Measurements from ENCODE around the gene GPR183.

- no peak for TF ChIP-seq RAD21 (IDR thresholded peaks at IDR 0.05; ENCODE audit: low read depth)
- no peak for TF ChIP-seq POLR2AphosphoS5 (IDR thresholded peaks at IDR 0.05; ENCODE audit: low read depth, low read length)
- TF ChIP-seq, protein P1, sequence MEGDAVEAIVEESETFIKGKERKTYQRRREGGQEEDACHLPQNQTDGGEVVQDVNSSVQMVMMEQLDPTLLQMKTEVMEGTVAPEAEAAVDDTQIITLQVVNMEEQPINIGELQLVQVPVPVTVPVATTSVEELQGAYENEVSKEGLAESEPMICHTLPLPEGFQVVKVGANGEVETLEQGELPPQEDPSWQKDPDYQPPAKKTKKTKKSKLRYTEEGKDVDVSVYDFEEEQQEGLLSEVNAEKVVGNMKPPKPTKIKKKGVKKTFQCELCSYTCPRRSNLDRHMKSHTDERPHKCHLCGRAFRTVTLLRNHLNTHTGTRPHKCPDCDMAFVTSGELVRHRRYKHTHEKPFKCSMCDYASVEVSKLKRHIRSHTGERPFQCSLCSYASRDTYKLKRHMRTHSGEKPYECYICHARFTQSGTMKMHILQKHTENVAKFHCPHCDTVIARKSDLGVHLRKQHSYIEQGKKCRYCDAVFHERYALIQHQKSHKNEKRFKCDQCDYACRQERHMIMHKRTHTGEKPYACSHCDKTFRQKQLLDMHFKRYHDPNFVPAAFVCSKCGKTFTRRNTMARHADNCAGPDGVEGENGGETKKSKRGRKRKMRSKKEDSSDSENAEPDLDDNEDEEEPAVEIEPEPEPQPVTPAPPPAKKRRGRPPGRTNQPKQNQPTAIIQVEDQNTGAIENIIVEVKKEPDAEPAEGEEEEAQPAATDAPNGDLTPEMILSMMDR (IDR thresholded peaks at IDR 0.05 in 2 of 3, conservative IDR thresholded peaks at IDR 0.05 in 1 of 3; ENCODE audit: borderline replicate concordance in 1 of 3, insufficient read depth in 1 of 3, low read depth in 2 of 3, low read length in 2 of 3): no peak
- TF ChIP-seq ATF3 (IDR thresholded peaks at IDR 0.05): no peak
Measured at GRCh38 chr13:99308471-99309087, 1.4 kb upstream of the GPR183 start.

Data from HCT116 (cell line).